K562 treated with DMSO at 1 percent for 12 hours (cell line): ENCODE measurements around the gene SH3BP5L. TPM values are rescaled to one million over a fixed set of nuclear protein-coding genes. Genes with fewer than 3 reads are reported as not detected.

ENCODE experiments used
- total RNA-seq: library from RNA; unstranded; fragments of 300-600 nt; gene quantifications from 2 replicates; pipeline ENCODE4 v1.2.3, GENCODE V29; 2022; ENCODE audit not compliant: insufficient read depth

SH3BP5L gene
- 25.6 and 30.2 TPM in 2 replicates for total RNA-seq

DNA sequence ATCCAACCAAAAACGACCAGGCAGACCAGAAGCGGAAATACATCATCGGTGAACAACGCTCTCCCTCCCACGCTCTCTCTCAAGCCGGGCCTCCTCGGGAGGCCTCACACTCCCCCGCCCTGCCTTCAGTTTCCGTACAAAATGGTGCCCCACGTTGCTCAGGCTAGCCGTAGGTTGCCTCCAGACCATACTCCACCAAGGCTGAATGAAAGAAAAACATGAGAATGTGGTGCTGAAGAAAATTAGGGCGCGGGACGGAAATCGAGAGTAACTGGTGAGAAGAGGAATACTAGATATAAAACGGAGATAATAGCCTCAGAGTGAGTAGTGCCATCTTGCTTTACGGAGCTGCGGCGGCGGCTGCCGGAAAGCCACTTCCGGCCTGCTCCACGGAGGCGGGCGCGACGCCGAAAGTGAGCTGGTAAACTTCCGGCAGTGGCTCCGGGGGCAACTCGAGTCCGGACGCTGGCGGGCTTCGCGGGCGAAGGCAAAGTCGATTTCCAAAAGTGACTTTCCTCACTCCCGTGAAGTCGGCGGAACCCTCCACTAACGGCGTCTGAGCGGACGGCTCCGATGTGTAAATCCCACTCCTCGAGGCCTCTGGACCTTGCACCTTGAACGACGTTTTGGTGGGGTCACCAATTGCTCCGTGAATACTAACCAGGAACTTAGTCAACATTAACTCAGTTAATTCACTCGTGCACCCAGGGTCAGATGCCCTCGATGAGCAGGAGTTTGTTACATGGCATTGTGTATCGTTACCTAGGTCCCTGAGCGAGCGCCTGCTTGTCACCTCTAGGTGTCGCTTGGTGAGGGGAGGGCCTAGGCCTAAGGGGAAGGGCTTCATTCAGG is at the start of gene SH3BP5L:
SH3BP5L (minus strand) TSS at position 7 of the 852 bp plus-strand sequence. CDS start 980 bp downstream, outside the sequence.

DNA sequence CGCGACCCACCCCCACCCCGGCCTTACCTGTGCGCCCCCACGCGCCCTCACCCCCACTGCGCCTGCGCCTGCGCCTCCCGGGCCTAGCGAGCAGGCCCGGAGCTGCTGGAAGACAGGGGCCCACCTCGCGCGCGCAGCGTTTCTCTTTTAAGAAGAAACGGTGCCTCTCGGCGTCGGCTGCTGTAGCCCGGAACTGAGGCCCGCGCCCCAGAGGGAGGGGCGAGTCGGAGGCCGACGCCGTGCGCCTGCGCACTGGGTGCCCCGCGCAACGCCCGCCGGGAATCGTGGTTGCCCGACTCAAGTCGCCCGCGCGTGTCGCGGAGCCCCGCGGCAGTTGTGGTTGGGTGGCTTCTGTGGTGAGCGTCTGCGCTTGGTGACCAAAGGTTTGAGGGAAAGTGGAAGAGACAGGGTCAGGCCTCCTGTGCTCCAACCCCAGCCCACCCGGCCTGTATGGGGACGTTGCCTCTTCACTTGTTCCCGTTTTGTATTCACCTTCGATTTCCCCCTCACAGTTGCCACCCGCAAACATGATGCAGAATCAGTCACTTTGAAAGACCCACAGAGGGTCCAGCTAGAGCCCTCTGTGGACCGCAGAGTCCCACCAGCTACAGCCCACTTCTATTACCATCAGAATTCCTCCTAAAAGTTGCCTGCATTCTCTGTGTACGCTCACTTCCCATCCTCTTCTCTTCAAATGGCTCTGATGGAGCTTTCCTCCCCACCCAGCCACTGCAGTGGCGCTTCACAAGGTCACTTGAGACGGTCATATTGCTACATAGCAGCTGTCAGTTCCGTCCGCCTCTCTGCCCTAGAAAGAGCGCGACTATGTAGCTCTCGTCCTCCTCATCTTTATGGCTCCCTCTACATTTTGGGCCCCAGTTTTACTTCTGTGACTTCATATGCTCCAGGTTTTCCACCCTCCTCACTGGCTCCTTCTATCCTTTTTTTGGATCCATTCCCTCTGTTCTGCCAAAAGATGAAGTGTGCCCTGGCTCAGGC is 33.5 kb upstream of the SH3BP5L start, which contains the start of gene ZNF692:
ZNF692 (minus strand) TSS at position 195 of the 999 bp plus-strand sequence. CDS start 776 bp downstream, outside the sequence.

DNA sequence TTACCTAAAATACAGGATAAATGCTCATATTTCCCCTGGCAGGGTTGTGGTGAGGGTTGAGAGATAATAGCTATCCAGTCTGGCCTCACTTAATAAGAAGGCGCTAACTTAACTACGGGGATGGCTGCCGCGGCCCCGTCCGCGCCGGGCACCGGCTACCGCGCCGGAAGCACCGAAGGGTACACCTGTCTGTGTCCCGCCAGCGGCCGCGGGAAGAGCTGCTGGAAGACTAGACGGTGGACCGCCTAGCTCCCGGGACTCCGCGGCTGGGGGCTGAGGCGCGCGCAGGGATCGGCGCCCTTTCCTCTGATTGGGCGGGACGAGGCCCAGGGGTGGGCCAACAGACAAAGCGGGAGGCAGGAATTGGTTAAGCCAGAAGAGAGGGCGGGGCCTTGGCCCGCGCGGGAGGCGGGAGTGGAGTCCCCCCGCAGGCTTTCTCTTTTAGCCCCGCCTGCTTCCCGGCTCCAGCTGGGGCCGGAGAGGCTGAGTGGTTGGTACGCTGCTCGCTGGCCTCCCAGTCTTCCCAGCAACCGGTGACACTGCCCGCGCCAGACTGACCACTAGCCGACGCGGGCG is 12.2 kb upstream of the SH3BP5L start, which contains the start of gene ZNF672:
ZNF672 (plus strand) TSS at position 444 of the 576 bp plus-strand sequence. CDS start 9,051 bp downstream, outside the sequence.

Other genes starting within 250 kb of the SH3BP5L start
- gene OR2T10, start 228.2 kb downstream of the SH3BP5L start, total RNA-seq: not detected in 2 replicates
- not detected in 2 replicates for gene OR2T11, start 190.8 kb downstream of the SH3BP5L start, total RNA-seq
- gene OR2T35, start 180.6 kb downstream of the SH3BP5L start, total RNA-seq: not detected in 2 replicates
- not detected in 2 replicates for gene OR2T27, start 170.4 kb downstream of the SH3BP5L start, total RNA-seq
- gene OR14I1, start 123.1 kb downstream of the SH3BP5L start, total RNA-seq: not detected in 2 replicates
- 0.82 and 2.5 TPM in 2 replicates for gene LYPD8, start 70.2 kb downstream of the SH3BP5L start, total RNA-seq
- gene ZNF672, start 12.3 kb upstream of the SH3BP5L start, total RNA-seq: 53.8 and 75.6 TPM in 2 replicates
- 31.6 and 43.2 TPM in 2 replicates for gene ZNF692, start 33.2 kb upstream of the SH3BP5L start, total RNA-seq
- 6.7 and 16.3 TPM in 2 replicates for gene PGBD2, start 80.3 kb upstream of the SH3BP5L start, total RNA-seq